GM19099 (cell line): ENCODE results near the gene STAMBP.
"Not testable (repeated sequence)": the region's sequence is repeated elsewhere in the genome, so short reads cannot be mapped to it uniquely, and the experiment has no call there.

ENCODE experiments used
- POLR2A ChIP-seq: IDR thresholded peaks from 3 replicates; pipeline ENCODE4 v1.6.1; 2011; ENCODE audit warnings: low read depth; ENCODE audit not compliant: insufficient read length; ENCODE audit errors: extremely low read depth

STAMBP gene

GRCh38 chr2:73828818-73829570 lies at the start of gene STAMBP:
Gene STAMBP, plus strand, starts transcription at chr2:73828961. Its CDS starts 1,896 bp downstream, at chr2:73830857.
- TF ChIP-seq POLR2A, result peak; percentile 78

DNA sequence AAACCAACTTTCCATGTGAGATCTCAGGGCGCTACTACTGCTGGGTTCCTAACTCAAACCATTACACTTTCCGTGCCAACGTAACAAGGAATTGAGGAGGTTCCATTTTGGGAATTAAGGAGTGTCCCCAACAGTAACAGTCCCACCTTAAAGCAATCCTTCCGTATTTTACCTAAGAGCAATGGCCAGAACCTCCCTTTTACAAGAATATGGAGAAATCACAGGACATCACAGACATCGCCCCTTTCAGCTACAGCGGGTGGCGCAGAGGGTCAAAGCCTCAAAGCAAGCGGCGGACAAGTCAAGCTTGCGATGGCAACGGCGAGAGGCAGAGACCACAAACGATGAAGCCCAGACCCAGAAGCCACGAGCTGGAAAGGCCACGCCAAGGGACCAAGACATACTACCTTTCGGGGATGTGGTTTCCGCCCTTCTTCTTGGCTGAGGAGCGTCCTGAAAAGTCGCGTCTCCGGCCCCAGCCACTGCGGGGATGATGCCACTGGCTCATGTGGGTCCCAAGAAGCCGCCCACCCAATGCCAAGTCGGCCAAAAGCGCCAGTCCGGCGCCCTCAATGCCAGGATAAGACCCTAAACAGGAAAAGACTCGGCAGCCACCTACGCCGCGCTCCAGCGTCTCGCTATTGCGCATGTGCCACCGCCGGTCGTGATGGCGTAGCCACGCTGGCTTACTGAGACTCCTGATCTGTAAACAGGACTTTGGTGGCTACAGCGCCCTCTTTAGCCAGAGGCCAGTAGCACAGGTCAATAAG lies 49.1 kb upstream of the STAMBP start, which contains the start of gene DUSP11:
Gene DUSP11, minus strand, starts transcription at position 637 of the 770 bp plus-strand sequence. Its CDS starts 129 bp downstream, at position 508.
- peak; percentile 89 for TF ChIP-seq POLR2A

- TF ChIP-seq POLR2A, result no peak
These were observed 48.6 kb upstream of the STAMBP start for GRCh38 chr2:73780237-73780582.

- not testable (repeated sequence) for TF ChIP-seq POLR2A
These were observed 44.9 kb upstream of the STAMBP start, which contains the start of gene C2orf78 for GRCh38 chr2:73783883-73784282. Gene C2orf78, plus strand, starts transcription at chr2:73784183. Its CDS starts 127 bp downstream, at chr2:73784310.

- no peak for TF ChIP-seq POLR2A
These were observed 16.9 kb upstream of the STAMBP start for GRCh38 chr2:73811878-73812277.

GRCh38 chr2:73812635-73813034 lies 16.1 kb upstream of the STAMBP start:
- TF ChIP-seq POLR2A, result no peak

GRCh38 chr2:73818296-73818695 lies 10.5 kb upstream of the STAMBP start:
- no peak for TF ChIP-seq POLR2A

GRCh38 chr2:73821227-73821626 lies 7.5 kb upstream of the STAMBP start:
- peak; percentile 20 for TF ChIP-seq POLR2A

DNA sequence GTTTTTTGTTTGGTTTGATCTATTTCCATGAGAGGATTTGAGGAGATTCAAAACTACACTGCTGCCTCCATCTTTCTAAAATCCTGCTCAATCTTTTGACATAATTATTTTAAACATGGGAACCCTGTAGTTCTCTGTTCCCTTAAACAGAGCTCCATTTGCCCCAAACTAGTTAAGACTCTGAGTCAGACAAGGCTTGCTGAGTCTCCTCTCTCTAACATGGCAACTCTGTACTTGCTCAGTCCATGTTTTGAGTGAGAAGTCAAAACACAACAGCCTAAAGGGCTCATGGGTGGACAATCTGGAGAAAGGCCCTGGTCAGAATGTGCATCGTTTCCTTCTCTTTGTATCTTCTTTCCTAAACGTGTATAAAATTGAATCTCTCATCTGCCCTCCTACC lies 7.1 kb upstream of the STAMBP start:
- TF ChIP-seq POLR2A, result no peak

GRCh38 chr2:73822276-73822675 lies 6.5 kb upstream of the STAMBP start:
- no peak for TF ChIP-seq POLR2A

DNA sequence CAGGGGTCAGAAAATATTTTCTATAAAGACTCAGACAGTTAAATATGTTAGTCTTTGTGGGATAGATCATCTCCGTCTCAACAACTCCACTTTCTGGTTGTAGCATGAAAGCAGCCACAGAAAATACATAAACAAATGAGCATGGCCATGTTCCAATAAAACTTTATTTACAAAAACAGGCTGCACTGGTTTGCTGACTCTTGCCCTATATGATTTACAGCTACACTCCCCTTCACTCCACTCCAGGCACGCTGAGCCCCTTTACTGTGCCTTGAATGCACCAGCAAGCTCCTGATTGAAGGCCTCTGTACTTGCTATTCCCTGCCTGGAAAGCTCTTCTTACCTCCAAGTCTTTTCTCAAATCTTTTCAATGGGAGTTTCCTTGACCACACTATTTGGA lies 5.8 kb upstream of the STAMBP start:
- no peak for TF ChIP-seq POLR2A

- no peak for TF ChIP-seq POLR2A
These were observed 5.3 kb upstream of the STAMBP start for GRCh38 chr2:73823416-73823815.

DNA sequence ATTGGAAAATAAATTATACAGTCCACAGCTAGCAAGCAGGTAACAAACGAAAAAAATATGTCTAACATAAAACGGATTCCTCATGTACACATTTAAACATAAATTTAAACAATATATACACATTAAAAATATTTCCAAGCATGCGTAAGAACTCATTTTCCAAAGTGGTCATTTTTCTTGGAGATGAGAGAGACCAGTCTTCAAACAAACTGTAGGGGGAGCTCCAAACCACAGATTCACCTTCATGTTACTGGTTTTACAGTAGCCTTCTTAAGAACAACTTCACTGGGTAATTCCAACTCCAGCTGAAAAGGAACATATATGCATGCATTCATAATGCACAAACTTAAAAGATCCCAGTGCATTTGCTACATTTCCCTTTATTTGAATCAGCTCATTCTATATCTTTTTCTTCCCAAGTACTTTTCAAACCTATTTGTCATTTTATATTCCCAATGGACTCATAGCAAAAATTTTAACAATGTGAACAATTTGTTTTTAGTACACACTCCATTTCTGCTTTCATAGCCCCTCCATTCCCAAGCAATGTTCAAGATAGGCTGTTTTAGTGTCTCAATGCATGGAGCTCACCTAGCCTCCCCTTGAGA lies 4.7 kb upstream of the STAMBP start:
- TF ChIP-seq POLR2A, result no peak

GRCh38 chr2:73825408-73825807 lies 3.4 kb upstream of the STAMBP start:
- no peak for TF ChIP-seq POLR2A

- no peak for TF ChIP-seq POLR2A
These were observed 1.7 kb upstream of the STAMBP start for GRCh38 chr2:73827018-73827417.
